SHP77 (cell line): ENCODE data around the gene CNPY3.

Source experiments
- DNase-seq, 2 experiments: peaks; one replicate each; lab custom pipeline; 2025; lab: John Stamatoyannopoulos, UW

The CNPY3 gene

DNA sequence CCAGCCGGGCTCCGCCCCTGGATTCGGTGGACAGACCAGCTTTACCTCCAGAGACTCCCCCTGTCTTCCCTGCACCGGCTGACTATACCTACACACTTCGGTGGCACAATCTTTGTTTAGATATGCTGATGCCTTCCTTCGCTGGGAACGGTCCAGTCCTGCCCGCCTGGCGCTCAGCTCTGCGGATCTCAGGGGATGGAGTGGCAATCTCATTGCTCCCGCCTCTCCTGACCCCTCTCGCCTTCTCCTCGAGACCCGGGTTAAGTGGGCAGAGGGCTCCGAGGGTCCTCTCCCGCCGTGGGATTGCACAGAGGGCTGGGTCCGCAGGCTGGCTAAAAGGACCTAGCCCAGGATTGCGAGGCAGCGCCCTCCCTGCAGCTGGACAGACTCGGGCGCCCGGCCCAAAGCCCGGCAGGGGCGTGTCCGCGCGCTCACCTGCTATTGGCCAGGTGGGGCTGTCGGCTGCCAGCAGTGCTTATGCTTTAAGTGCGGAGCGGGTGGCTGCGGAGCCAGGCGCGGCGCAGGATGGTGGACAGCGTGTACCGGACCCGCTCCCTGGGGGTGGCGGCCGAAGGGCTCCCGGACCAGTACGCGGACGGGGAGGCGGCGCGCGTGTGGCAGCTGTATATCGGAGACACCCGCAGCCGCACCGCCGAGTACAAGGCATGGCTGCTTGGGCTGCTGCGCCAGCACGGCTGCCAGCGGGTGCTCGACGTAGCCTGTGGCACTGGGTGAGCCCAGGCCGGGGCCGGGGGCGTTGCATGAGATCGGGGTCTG is 31.2 kb downstream of the CNPY3 start, which contains the start of gene GNMT:
GNMT (plus strand) TSS at position 512 of the 777 bp plus-strand sequence; CDS start at position 526, 14 bp downstream.
- peak; percentile 65 to 87 for DNase-seq

DNA sequence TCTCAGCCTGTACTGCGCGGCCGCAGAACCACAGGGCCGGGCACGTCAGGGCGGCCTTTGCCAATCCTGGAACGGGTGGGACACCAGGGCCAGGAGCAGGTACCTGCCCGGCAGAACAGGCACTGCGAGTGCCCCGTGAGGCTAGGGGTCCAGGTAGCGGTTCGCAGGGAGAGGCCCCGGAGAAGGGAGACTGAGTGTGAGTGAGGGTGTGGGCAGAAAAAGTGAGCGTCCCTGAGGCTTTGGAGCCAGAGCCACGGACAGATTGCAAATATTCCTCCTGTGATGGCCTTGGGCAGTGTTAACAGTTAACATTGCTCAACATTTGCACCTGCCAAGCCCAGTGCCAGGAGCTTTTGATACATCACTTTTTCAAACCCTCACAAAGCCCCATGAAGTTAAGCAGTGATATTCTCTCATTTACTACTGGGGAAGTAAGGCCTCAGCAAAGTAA is 31.8 kb downstream of the CNPY3 start:
- DNase-seq: peak in 1 of 2 experiments; percentile 13

DNA sequence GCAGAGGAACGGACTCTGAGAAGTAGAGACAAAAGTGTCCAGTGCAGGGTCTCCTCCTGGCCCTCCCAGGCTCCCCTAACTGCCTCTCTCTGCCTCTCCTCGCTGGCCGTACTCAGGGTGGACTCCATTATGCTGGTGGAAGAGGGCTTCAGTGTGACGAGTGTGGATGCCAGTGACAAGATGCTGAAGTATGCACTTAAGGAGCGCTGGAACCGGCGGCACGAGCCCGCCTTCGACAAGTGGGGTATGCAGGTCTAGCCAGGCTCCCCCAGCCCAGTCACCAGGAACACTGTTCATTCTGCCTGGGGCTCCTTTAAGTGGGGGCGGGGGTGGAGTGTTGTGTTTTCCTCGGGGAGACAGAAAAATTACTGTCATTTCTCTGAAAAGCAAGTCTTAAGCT is 32.8 kb downstream of the CNPY3 start:
- no peak for DNase-seq

DNA sequence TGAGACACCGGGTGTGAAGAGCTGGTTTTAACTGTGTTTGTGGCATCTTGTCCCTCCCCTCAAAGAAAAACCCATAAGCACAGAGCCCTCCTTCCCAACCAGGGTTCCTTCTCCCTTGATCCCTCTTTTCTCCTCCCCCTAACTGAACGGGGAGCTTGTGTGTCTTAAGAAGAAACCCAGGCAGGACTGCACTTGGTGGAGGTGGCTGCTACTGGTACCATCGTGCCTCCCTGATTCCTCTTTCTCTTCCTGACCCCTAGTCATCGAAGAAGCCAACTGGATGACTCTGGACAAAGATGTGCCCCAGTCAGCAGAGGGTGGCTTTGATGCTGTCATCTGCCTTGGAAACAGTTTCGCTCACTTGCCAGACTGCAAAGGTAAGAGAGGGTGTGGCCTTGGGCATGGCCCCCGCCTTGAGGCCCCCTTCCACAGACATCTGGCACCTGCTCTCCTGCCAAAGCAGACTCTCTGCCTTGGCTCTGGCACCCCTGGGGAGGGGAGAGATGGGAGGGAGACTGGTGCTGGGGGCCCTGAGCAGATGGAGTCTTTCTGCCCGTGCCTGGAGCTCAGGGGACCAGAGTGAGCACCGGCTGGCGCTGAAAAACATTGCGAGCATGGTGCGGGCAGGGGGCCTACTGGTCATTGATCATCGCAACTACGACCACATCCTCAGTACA is 33.4 kb downstream of the CNPY3 start:
- no peak for DNase-seq

DNA sequence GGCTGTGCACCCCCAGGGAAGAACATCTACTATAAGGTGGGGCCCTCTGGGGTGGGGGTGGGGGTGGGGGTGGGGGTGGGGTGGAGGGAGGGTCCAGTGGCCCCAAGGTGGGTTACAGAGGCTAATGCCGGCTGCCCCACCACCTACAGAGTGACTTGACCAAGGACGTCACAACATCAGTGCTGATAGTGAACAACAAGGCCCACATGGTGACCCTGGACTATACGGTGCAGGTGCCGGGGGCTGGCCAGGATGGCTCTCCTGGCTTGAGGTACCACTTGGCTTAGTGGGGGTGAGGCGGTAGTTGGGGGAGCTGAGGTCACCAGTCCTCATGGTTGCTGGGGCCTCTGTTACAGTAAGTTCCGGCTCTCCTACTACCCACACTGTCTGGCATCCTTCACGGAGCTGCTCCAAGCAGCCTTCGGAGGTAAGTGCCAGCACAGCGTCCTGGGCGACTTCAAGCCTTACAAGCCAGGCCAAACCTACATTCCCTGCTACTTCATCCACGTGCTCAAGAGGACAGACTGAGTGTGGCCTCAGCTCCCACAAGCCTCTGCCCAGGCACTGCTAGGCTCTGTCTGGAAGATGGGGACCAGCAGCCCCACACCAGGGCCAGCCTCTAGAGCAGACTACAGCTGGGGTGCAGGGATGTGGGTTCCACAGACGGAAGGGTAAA is 34.0 kb downstream of the CNPY3 start:
- DNase-seq: no peak

DNA sequence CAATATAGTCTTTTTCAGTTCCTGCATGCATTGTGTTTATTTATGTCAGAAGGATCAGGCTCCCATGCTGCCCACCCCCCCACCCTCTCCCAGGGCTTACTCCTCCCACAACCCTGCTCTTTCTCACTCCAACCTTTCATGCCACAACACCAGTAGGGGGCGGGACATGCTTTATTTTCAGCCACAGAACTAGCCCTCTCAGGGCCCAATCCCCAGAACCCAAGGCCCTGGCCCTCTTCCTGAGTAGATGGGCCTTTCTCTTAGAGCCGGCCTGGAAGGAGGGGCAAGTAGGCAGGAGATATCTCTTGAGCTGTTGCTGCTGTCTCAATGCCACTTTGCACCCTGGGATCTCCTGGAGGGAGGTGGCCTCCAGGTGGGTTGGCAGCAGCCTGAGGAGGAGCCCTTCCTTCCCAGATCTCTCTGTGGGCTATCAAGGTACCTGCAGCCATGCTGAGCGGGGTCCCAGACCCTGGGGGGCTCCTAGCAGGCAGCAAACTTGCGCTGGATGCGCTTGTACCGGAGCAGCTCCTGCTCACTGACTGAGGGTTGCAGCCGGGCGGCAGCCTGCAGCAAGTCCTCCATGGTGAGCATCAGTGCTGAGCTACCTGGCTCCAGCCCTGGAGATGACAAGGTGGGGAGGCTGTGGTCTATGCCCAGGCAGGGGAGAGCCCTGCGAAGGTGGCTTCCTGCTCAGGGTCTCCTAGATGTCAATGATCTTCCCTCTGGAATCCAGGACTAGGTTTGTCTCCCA is 34.8 kb downstream of the CNPY3 start:
- DNase-seq: peak; percentile 42 to 63

- DNase-seq: no peak
These were observed 37.3 kb downstream of the CNPY3 start for GRCh38 chr6:42966571-42966970.

GRCh38 chr6:42967228-42967627 is 37.9 kb downstream of the CNPY3 start:
- no peak for DNase-seq

GRCh38 chr6:42968126-42968701 is 38.9 kb downstream of the CNPY3 start:
- DNase-seq: no peak

GRCh38 chr6:42968783-42969182 is 39.5 kb downstream of the CNPY3 start:
- DNase-seq: no peak

- no peak for DNase-seq
These were observed 40.2 kb downstream of the CNPY3 start for GRCh38 chr6:42969431-42969830.

GRCh38 chr6:42969934-42970333 is 40.7 kb downstream of the CNPY3 start:
- DNase-seq: no peak

GRCh38 chr6:42970871-42971612 is 41.8 kb downstream of the CNPY3 start:
- no peak for DNase-seq

DNA sequence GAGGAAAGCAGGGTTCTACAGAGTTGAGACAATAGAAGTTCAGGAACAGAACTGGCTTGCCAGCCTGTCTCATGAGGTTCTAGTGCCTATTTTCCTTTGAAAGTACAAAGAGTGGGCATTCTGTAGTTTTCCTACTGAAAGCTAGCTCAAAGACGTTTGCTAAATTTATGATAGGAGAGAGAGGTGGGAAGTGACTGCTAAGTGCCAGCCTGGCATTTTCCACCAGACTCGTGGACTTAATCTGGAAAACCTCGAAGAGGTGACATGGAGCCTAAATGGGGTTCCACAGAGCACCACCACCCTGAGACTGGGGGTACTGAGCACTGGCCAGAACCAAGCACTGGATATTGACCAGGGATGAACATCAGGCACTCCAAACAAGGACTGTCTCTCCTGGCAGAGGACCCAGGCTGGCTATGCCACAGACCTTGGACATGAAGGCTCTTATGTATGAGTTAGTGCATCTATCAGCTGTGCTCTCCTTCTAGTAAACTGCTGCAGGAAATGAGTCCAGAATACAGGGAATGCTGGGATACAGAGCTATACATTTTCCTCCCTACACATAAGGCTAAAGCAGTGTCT is 42.6 kb downstream of the CNPY3 start:
- DNase-seq: no peak

- DNase-seq: no peak
These were observed 44.6 kb downstream of the CNPY3 start for GRCh38 chr6:42973926-42974325.

DNA sequence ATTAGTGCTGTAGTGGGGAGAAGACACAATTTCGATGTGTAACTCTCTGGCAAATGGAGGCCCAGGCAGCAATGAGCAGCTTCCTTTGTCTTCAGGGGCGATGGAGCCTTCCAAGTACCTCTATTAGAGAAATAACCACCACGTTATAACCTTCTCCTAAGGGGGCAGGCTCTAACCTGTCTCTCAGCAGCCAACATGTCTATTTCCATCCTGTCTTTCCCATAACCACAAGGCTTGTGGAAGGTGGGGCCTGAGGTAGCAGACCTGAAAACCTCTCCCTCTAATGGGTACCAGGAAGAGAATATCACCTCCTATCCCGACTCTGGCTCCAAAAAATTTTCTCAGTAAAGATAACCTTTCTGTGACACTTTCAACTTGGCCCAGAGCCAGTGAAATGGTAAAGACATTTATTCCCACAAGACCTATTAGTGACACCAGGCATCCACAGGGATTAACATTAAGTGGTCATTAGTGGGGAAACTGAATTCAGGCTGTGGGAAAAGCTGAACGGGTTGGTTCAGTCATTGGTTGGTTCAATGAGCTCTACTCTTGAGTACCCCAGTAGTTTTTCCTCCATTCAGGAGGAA is 45.7 kb downstream of the CNPY3 start:
- DNase-seq: no peak

DNA sequence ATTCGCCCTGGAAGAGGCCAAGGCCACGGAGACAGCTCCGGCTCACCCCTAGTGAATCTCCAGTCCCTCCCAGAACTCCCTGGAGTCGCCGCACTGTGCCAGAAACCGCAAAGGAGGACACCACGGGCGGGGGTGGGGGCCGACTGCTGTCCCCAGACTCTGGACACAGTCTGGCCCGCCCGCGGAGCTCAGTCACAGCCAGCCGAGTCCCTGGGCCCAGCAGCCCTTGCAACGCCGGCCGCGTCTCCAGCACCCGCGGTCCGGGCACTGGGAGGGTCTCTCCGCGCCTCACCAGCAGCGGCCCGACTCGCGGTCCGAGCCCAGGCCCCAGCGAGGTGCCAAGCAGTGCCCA is 49.2 kb downstream of the CNPY3 start:
- DNase-seq: peak in 1 of 2 experiments; percentile 27

- DNase-seq: peak; percentile 97
These were observed 49.7 kb downstream of the CNPY3 start, which contains the start of gene PEX6 for GRCh38 chr6:42978839-42979522. TSS of gene PEX6 (minus strand) at chr6:42979181. CDS start at chr6:42979150, 31 bp downstream.

DNA sequence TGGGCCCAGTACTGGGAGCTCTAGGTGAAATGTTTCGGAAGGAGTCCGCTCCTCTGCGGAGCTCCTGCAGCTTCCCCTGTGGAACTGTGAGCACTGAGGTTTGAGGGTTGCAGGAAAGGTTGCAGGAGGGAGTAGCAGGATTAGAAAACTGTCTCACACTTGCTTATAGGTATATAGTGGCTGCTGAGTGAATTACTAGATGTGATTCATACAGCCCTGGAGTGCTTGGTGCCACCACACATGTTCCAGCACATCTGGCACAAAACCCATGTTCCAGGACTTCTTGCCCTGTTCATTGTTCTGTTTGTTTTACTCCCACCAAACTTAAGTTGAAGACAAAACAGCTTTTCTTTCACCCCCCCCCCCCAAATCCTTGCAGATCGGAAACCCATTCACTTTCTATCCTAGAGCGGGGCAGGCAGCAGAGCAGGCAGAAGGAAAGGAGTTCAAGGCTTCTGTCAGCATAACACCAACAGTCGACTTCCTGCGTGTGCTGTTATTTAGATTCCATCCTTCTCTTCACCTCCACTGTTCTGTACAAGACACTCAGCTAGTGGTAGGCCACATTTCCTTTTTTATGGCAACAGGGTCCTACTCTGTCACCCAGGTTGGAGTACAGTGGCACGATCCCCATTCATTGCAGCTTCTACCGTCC is 50.4 kb downstream of the CNPY3 start:
- no peak for DNase-seq
